Right lobe of liver (tissue), 4 donors: ENCODE data around the gene CDH4.

Experiments used
- POLR2A ChIP-seq: fragments of 450-650 bp; IDR thresholded peaks from one replicate; pipeline ENCODE4 v1.6.1; 2017; ENCODE audit warnings: antibody characterized with exemption, mild to moderate bottlenecking
- TF ChIP-seq, protein P1 (sequence below), 4 donors: fragments of 200-600 bp in 3 of 4; fragments of 450-650 bp in 1 of 4; IDR thresholded peaks; one replicate each; pipeline versions ENCODE4 v1.5.1 to v1.8.0; 2016 to 2022; ENCODE audit warnings: antibody characterized with exemption in 4 of 4, mild to moderate bottlenecking in 2 of 4
- donor health status: DM: no; HTN: no; CAD: no.
- donor health status: DM: no; HTN: no; CAD: no.
- donor health status: DM: no; HTN: yes; CAD: no.

DNA sequence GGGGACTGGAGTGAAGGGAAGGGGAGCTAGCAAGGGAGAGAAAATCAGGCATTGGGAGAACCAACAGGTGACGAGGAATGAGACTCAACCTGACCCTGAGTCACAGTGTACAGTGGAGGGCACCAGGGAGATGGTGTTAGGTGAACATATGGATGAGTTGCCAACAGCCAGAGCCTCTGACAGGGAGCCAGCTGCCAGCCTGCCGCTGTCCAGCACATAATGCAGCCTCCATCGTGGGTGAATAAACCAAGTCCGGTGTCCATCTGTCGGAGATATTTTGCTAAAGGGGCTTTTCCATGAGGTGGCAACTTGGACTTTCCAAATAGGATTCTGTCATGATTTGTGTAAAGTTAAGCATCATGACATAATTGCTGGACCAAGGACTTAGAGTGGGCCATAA, 88.1 kb downstream of the CDH4 start:
- TF ChIP-seq, protein P1, sequence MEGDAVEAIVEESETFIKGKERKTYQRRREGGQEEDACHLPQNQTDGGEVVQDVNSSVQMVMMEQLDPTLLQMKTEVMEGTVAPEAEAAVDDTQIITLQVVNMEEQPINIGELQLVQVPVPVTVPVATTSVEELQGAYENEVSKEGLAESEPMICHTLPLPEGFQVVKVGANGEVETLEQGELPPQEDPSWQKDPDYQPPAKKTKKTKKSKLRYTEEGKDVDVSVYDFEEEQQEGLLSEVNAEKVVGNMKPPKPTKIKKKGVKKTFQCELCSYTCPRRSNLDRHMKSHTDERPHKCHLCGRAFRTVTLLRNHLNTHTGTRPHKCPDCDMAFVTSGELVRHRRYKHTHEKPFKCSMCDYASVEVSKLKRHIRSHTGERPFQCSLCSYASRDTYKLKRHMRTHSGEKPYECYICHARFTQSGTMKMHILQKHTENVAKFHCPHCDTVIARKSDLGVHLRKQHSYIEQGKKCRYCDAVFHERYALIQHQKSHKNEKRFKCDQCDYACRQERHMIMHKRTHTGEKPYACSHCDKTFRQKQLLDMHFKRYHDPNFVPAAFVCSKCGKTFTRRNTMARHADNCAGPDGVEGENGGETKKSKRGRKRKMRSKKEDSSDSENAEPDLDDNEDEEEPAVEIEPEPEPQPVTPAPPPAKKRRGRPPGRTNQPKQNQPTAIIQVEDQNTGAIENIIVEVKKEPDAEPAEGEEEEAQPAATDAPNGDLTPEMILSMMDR (IDR thresholded peaks at IDR 0.05) = no peak
- TF ChIP-seq POLR2A = no peak
